NCI-H446 treated with DMSO at 0.1 percent for 48 hours (cell line): ENCODE data around the gene PTPRN2.

Experiments used
- DNase-seq: peaks from one replicate; lab custom pipeline; 2025; lab: John Stamatoyannopoulos, UW

Gene PTPRN2

GRCh38 chr7:157757776-157758467 is 829.7 kb downstream of the PTPRN2 start:
- DNase-seq, result no peak

DNA sequence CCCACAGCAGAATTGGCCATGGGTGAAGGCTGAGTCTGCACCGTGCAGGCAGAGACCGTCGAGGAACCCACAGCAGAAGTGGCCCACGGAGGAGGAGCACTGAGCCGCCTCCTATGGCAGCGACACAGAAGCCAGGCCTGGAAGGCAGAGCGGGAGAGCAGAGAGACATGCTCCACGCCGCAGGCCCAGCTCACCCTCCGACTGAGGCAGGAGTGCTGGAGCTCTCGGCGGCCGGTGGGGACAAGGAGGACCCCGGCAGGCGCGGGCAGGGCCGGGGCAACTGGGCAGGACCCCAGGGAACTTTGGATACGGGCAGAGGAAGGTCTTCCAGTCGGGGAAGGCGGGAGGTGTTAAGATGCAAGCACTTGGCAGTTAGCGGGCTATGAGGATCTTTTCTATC is 830.4 kb downstream of the PTPRN2 start:
- DNase-seq, result no peak

DNA sequence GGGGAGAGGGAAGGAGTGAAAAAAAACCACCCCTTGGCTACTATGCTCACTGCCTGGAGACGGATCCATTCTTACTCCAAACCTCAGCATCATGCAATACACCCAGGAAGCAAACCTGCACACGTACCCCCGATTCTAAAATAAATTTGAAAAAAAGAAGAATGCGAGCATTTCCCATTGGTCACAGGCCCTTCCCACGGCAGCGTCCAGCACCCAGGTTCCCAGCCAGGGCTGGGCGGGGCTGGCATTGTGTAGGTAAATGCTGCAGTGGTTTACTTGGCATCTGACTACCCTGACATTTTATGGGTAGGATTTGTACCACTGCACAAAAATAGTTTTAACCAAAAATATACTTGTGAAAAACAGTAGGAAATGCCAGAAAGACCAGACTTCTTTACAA is 831.9 kb downstream of the PTPRN2 start:
- DNase-seq, result no peak

GRCh38 chr7:157754416-157754790 is 833.2 kb downstream of the PTPRN2 start:
- DNase-seq, result no peak

- DNase-seq, result no peak
Measured at GRCh38 chr7:157753713-157754415, 833.8 kb downstream of the PTPRN2 start.

DNA sequence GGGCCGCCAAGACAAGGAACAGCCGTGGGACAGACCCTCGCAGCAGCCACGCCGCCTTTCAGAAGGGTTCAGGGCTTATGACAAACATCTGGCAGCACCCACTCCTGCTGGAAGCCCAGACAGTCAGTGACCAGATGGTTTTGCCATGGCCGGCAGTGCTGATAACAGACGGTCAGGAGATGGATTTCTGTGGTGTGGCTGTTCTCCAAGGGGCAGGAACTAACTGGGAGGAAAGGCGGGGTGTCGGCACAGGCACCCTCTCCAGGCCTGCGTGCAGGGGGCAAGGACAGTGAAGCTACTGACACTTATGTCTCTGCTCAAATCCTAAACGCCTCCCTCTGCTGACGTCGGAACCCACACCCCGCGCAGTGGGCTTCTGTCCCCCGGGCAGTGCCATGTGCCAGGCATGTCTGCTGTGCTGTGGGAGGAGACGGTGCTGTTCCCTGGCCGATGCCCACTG is 834.8 kb downstream of the PTPRN2 start:
- no peak for DNase-seq

DNA sequence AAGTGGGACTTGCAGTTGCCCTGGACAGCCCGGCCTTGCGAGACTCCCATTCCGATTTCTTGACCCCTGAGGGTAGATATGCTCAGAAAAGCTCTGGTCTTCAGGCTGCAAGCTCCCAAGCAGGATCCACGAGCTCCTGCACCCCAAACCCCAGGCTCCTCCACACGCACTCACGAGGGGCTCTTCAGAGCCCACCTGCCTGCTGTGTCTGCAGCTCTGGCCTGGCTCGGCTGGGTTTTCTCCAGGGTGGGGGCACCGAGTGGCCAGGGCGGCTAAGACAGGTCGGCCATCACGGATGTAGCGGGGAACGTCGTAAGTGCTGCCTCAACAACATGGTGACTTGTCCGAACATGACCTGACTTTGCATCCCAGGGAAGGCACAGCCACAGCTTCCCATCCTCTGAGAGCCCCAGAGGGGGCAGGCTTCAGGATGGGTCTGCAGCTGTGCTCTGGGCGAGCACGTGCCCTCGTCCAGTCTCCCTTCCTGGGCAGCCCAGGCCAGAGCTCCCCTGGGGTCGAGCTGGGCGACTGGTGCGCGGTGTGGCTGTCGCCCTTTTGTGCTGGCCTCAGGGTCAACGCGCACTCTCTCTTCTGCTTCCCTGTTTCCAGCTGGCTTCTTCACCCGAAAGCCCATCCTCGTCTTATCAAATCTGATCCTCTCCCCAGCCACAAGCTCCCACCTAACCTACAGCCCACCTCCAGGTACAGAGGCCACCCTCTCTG is 835.5 kb downstream of the PTPRN2 start:
- no peak for DNase-seq

DNA sequence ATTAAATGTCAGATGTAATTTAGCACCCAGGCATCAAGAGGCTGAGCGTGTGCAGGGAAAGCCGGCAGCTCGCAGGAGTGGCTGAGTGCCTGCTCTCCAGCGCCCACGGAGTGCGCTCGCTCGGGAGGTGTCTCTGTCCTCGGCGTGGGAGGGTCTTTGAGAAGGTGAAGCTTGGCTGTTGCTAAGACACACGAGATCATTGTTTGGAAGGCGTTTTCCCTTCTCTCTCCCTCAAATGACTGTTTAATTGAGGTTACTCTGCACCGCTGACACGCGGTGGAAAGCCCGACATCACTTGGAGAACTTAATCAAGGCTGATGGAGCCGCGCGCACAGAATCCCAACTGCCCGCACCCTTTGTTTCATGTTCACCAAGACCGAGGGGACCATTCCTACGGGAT is 836.2 kb downstream of the PTPRN2 start:
- no peak for DNase-seq

DNA sequence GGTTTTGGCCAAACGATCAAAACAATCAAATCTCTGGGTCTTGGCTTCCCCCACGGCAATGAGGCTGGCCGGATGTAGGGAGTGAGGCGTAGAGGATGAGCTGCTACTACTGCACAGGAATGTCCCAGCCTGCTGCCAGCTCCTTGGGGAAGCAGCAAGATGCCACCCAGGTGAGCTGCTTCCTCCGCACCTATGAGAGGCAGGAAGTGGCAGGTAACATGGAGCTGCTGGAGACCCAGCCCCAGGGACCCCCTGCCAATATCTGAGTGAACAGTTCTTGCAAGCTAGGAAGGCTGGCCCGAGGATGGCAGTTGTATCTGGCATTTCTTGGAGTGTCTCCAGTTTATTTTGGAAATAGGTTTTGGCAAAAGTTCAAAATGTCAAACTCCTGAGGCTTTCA is 837.3 kb downstream of the PTPRN2 start:
- DNase-seq, result no peak

DNA sequence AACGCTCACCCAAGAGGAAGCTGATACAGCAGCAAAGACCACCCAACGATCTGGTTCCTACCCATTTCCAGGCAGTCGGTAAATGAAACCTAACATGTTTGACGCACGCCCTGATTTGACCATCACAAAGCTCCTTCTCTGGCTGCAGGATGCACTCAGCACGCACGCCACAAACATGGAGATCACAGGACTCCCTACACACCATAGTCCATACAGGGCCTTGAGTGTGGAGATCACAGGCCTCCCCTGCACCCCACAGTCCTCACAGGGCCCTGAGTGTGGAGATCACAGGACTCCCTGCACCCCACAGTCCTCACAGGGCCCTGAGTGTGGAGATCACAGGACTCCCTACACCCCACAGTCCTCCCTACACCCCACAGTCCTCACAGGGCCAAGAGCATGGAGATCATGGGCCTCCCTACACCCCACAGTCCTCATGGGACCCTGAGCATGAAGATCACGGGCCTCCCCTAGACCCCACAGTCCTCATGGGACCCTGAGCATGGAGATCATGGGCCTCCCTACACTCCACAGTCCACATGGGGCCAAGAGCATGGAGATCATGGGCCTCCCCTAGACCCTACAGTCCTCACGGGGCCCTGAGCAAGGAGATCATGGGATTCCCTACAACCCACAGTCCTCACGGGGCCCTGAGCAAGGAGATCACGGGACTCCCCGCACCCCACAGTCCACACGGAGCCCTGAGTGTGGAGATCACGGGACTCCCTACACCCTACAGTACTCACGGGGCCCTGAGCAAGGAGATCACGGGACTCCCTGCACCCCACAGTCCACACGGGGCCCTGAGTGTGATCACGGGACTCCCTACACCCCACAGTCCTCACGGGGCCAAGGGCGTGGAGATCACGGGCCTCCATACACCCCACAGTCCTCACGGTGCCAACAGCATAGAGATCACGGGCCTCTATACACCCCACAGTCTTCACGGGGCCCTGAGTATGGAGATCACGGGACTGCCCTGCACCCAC is 841.6 kb downstream of the PTPRN2 start:
- DNase-seq, result no peak

DNA sequence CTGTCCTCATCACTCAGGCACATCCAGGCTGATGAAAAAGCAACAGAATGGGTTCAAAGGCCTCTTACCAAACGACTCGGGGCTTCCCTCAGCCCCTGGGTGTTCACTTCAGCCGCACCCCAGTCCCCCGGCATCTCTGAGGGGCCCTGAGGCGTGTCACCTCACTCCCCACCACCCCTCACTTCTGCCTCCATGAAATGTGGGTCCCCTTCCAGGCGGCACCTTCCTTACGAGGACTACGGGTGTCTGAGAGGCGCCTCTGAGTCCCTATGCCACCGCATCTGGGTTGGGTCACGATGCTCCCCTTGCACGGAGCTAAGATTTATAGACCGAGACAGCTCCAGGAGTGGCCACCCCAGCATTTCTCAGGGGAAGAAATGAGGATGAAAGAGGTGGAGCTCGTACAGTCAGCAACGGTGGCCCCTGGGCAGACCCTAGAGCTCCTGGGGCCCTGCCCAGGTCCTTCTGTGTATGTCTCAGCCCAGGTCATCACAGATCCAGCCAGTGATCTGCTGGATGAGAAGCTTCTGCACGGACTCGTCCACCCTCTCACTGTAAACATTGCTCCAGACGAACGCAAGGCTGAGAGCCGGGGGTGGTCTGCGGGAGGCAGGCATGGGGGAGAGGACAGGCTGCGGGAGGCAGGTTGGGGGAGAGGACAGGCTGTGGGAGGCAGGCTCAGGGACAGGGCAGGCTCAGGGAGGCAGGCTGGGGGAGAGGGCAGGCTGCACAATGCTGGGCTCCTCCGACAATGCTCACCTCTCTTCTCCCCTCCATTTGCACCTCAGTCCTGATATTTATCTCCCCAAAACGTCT is 842.6 kb downstream of the PTPRN2 start:
- DNase-seq, result no peak

DNA sequence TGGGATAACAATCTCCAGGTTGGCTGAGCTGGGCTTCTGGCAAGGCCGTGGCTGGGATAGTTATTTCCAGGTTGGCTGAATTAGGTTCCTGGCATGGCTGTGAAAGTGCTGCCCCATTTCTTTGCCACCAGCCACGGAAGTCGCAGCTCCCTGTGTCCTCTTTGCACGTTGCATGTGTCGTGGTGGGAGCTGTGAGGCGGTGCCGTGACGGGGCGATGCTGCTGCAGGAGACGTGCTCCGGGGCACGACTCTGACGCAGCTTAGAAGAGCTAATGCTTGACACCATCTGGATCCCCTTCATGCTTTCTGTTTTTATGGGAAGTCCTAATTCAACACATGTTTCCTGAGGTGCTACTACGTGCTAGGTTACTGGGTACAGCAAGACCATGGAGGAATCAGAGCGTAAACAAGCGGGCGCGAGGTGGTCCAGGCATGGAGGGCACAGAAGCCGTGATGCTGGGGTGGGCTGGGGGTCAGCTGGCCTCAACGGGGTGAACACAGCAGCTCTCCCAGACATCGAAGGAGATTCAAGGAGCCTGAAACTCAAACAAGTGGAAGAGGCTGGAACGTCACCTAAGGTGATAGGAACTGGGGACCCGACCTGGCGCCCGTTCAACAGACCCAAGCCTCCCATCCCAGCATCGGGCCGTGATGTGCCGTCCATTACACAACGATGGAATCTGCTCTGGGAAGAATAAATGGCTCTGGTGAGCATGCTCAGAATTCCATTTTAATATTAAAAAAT is 843.7 kb downstream of the PTPRN2 start:
- no peak for DNase-seq

DNA sequence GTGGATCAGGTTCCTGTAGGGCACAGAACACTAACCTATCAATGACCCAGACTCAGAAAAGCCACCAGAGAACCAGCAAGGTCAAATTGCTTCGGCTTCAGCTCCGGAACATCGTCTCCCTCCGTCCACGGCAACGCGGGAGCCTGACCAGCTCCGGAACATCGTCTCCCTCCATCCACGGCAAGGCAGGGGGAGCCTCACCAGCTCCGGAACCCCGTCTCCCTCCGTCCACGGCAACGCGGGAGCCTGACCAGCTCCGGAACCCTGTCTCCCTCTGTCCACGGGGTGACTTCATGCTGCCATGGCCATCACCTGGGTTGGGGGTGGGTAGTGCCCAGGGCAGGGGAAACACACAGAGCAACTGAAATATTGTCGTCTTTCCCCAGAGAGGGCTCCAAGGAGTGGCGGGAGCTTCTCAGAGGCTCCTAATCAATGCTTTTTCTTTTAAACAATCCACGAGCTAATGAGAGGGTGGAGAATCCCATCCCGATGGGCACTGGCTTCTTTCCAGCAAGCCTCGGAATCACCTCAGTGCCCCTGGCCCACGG is 847.3 kb downstream of the PTPRN2 start:
- DNase-seq, result no peak

GRCh38 chr7:157739650-157740049 is 848.0 kb downstream of the PTPRN2 start:
- DNase-seq, result no peak

DNA sequence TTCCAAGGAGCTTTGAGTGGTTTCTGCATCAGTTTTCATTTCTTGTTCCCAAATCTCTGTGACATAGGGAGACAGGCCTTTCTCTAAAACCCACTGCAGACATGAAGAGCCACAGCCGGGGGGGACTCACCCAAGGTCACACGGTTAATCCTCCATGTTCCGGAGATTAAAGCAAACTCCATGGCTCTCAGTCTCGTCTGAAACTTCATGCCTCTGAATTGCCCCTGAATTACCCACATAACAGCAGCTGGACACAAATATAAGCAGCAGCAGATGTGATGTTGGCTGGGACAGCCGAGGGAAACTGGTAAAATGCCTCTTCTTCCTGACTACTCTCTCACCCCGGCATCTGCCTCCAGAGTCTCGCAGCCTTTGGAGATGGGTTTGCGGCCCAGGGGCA is 848.6 kb downstream of the PTPRN2 start:
- DNase-seq, result no peak

DNA sequence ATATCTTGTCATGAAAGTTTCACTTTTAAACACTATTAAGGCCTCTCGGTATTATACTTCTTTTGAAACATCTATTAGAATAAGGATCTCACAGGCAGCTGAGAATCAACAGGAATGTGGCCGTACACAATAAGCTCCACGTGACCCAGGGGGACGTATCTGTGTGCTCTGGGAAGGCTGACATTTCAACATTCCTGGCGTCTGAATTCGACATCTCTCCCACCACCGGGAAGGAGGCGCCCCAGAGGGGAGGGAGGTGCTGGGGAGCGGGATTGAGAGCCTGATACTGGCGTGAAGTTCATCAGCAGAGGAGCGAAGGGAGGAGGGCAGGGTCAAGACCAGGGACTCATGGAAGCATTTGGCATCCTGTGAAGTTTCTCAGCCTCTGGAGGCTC is 849.6 kb downstream of the PTPRN2 start:
- no peak for DNase-seq

DNA sequence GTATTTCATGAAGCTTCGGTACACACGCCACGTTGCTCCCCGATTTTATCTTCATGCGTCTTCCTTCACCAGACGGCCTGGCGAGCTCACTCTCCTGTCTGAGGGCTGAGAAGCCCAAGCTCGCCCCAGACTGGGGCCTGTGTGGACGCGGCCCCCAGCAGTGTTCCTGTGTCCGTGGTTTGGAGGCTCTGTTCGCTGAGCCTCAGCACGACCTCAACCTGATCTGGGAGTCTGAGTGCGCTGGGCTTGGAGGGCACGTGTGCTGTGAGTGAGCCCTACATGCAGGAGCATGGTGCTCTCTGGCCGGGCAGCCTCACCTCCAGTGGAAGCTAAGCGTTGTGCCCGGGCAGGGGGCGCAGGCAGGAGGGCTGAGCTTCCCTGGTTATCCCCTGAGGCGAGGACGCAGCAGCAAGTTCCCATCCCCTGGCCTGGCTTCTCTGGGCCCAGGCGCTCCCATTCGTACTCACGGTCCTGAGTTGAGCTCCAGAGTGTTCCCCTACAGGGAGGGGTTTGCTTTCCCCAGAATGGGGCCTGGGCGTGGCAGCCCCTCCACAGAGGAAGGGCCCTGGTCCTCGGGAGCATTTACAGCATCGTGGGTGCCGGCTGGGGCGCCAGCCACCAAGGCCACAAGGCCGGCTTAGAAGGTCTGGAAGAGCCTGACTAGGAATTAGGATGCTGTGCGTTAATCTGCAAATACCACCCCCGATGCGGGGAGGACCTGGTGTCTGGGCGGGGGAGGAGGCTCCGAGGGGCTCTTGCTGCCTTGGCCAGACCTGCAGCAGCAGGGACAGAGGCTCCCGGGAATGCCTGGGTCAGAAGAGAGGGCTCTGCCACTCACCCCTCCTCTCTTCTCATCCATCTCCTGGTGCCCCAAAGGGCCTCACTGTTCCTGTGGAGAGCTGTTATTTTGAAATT is 850.2 kb downstream of the PTPRN2 start:
- no peak for DNase-seq

DNA sequence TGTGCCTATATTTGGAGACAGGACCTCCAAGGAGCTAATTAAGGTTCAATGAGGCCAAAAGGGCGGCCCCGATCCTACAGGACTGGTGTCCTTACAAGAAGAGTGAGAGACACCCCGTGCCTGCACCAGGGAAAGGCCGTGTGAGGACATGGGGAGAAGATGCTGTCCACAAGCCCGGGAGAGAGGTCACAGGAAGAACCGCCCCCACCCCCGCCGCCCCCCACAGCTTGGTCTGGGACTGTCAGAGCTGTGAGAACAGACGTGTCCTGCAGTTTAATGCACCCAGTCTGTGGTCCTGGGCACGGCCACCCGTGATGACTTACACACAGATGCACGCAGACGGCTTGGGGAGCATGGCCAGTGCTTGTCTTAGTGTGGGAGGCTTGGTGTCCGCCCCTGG is 851.3 kb downstream of the PTPRN2 start:
- DNase-seq, result no peak

DNA sequence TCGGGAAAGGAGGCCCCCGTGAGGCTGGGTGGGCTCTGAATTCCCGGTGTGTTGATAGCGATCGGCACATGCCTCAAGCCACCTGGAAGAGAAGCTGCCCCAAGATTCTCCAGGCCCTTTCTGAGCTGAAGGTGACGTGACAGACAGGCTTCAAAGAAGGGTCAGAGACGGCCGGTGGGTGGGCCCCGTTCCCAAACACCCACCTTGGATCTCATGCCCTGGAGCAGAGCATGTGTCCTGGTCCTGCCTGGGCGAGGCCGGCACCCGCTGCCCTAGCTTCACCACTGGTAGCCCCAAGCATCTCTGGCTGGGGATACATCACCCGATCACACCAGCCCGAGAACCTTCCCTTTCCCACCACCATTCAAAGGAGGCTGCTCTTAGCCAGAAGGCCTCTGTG is 851.8 kb downstream of the PTPRN2 start:
- DNase-seq, result no peak
